ENCODE results near the gene TTLL9. TPM values are rescaled to one million over a fixed set of nuclear protein-coding genes. Genes with fewer than 3 reads are reported as not detected.
A peak's percentile ranks its signal among the peaks of the same experiment; 100 is the strongest.

TTLL9 gene
- total and polyA plus RNA-seq, 4 donors, result 0.06 to 0.08 TPM; not detected in 2

GRCh38 chr20:31951530-31952453 is 81.4 kb downstream of the TTLL9 start, which contains the start of gene PDRG1:
TSS of gene PDRG1 (minus strand) at chr20:31952046. CDS start at chr20:31951961, 85 bp downstream.
- Histone ChIP-seq H3K36me3 (ENCODE audit: control insufficient read depth in 4 of 4, insufficient read depth in 3 of 4, low read depth in 1 of 4, low read length in 3 of 4) (peaks cover 3 to 27% (median 23%) of the 10 kb centered on the region in 4 donors), H3K27me3 (ENCODE audit: control insufficient read depth in 4 of 4, insufficient read depth in 4 of 4, low read length in 3 of 4) (no peaks in the 10 kb centered on the region), H3K27ac (ENCODE audit: low read depth in 1 of 2, low read length in 2 of 2) (peak within 1 kb of the TSS; percentile 51 to 60), H3K4me1 (ENCODE audit: control insufficient read depth in 4 of 4, insufficient read depth in 4 of 4, low read length in 3 of 4) (peaks cover 4 to 14% (median 10%) of the 10 kb centered on the region in 4 donors), H3K9me3 (ENCODE audit: control insufficient read depth in 4 of 4, low read length in 3 of 4) (no peaks in the 10 kb centered on the region), H3K9ac (ENCODE audit: low read depth in 1 of 2, low read length in 2 of 2) (peak within 1 kb of the TSS; percentile 85 to 94), H3K4me3 (ENCODE audit: low read depth in 1 of 3, low read length in 3 of 3) (peak within 1 kb of the TSS; percentile 87 to 99 (median 94))
- peak; percentile 98 for DNase-seq (ENCODE audit: low spot score)
- WGBS, result under 1% methylated on average over 63 of the region's 63 CpGs
- TF ChIP-seq RAD21 (IDR thresholded peaks at IDR 0.05), result peak; percentile 87 to 88
- peak in 1 of 2 donors; percentile 78 for TF ChIP-seq GABPA (IDR thresholded peaks at IDR 0.05 in 1 of 2, conservative IDR thresholded peaks at IDR 0.05 in 1 of 2)
- peak; percentile 86 for TF ChIP-seq CTCF (IDR thresholded peaks at IDR 0.05; ENCODE audit: low read depth, low read length, missing input control)
- peak; percentile 98 for TF ChIP-seq ZBTB33 (IDR thresholded peaks at IDR 0.05)
- TF ChIP-seq NR2F2 (IDR thresholded peaks at IDR 0.05), result peak; percentile 40
- peak; percentile 54 for TF ChIP-seq YY1 (IDR thresholded peaks at IDR 0.05)
- no peak for TF ChIP-seq TAF1 (conservative IDR thresholded peaks at IDR 0.05)
- no peak for TF ChIP-seq JUND (IDR thresholded peaks at IDR 0.05)
- TF ChIP-seq RXRA (IDR thresholded peaks at IDR 0.05), result peak; percentile 31 to 69
- no peak for TF ChIP-seq FOXA2 (IDR thresholded peaks at IDR 0.05)
- TF ChIP-seq SP1 (IDR thresholded peaks at IDR 0.05), result peak; percentile 56
- no peak for TF ChIP-seq FOXA1 (IDR thresholded peaks at IDR 0.05)

GRCh38 chr20:31953556-31954148 is 83.2 kb downstream of the TTLL9 start:
- Histone ChIP-seq H3K27me3 (ENCODE audit: control insufficient read depth in 4 of 4, insufficient read depth in 4 of 4, low read length in 3 of 4) (no peaks in the 10 kb centered on the region), H3K9ac (ENCODE audit: low read depth in 1 of 2, low read length in 2 of 2) (no peak overlapping the region), H3K4me1 (ENCODE audit: control insufficient read depth in 4 of 4, insufficient read depth in 4 of 4, low read length in 3 of 4) (peaks cover 4 to 14% (median 10%) of the 10 kb centered on the region in 4 donors), H3K36me3 (ENCODE audit: control insufficient read depth in 4 of 4, insufficient read depth in 3 of 4, low read depth in 1 of 4, low read length in 3 of 4) (peaks cover 1 to 9% (median 5%) of the 10 kb centered on the region in 4 donors), H3K4me3 (ENCODE audit: low read depth in 1 of 3, low read length in 3 of 3) (no peak overlapping the region), H3K27ac (ENCODE audit: low read depth in 1 of 2, low read length in 2 of 2) (no peak overlapping the region), H3K9me3 (ENCODE audit: control insufficient read depth in 4 of 4, low read length in 3 of 4) (no peaks in the 10 kb centered on the region)
- DNase-seq (ENCODE audit: low spot score), result no peak
- TF ChIP-seq RAD21 (IDR thresholded peaks at IDR 0.05) (no peak), SP1 (IDR thresholded peaks at IDR 0.05) (no peak), JUND (IDR thresholded peaks at IDR 0.05) (no peak), FOXA2 (IDR thresholded peaks at IDR 0.05) (no peak), FOXA1 (IDR thresholded peaks at IDR 0.05) (no peak), MAX (IDR thresholded peaks at IDR 0.05) (no peak), GABPA (IDR thresholded peaks at IDR 0.05 in 1 of 2, conservative IDR thresholded peaks at IDR 0.05 in 1 of 2) (no peak), REST (IDR thresholded peaks at IDR 0.05) (no peak), ATF3 (IDR thresholded peaks at IDR 0.05) (no peak), CTCF (IDR thresholded peaks at IDR 0.05; ENCODE audit: low read depth, low read length, missing input control) (no peak), TAF1 (conservative IDR thresholded peaks at IDR 0.05) (no peak), EGR1 (IDR thresholded peaks at IDR 0.05; ENCODE audit: low read depth in 2 of 2) (no peak), YY1 (IDR thresholded peaks at IDR 0.05) (no peak), HNF4G (IDR thresholded peaks at IDR 0.05) (no peak), NR2F2 (IDR thresholded peaks at IDR 0.05) (no peak)
- 80% methylated on average over 6 of the region's 6 CpGs for WGBS
